Uterus (tissue), 2 donors: ENCODE measurements around the gene INAFM2.

ENCODE experiments used
- POLR2A ChIP-seq, 2 donors: fragments of 450-650 bp; IDR thresholded peaks; one replicate each; pipeline ENCODE4 v1.6.1; 2016; ENCODE audit warnings: antibody characterized with exemption in 2 of 2, mild to moderate bottlenecking in 1 of 2, moderate library complexity in 1 of 2
- TF ChIP-seq, protein P1 (sequence below), 4 experiments: fragments of 200-600 bp in 2 of 4; fragments of 450-650 bp in 2 of 4; sonication (generic) in 2 of 4; IDR thresholded peaks; one replicate each; pipeline ENCODE4 v1.5.1; 2016 to 2019; ENCODE audit warnings: antibody characterized with exemption in 4 of 4, mild to moderate bottlenecking in 2 of 4, moderate library complexity in 1 of 4

DNA sequence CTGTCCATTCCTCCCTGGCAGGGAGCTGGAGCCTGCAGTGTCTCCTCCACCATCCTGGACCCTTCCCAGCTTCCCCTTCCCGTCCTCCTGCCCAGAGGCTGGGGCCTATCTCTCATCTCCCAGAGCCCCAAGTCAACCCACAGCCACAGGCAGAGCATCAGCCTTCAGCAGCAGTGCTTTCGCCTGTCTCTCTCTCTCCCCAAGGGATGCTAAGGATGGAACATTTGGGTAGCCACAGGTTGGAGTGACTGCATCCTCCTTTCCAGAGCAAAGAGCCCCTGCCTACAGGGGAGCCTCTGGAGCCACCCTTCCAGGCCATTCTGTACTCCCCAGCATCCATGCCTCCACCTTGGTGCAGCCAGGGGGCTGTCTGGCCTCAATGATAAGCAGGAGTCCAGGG, 19.9 kb upstream of the INAFM2 start:
- TF ChIP-seq, protein P1, sequence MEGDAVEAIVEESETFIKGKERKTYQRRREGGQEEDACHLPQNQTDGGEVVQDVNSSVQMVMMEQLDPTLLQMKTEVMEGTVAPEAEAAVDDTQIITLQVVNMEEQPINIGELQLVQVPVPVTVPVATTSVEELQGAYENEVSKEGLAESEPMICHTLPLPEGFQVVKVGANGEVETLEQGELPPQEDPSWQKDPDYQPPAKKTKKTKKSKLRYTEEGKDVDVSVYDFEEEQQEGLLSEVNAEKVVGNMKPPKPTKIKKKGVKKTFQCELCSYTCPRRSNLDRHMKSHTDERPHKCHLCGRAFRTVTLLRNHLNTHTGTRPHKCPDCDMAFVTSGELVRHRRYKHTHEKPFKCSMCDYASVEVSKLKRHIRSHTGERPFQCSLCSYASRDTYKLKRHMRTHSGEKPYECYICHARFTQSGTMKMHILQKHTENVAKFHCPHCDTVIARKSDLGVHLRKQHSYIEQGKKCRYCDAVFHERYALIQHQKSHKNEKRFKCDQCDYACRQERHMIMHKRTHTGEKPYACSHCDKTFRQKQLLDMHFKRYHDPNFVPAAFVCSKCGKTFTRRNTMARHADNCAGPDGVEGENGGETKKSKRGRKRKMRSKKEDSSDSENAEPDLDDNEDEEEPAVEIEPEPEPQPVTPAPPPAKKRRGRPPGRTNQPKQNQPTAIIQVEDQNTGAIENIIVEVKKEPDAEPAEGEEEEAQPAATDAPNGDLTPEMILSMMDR (IDR thresholded peaks at IDR 0.05) = no peak
- TF ChIP-seq POLR2A (IDR thresholded peaks at IDR 0.05) = no peak
